Stimulated activated CD4-positive, alpha-beta T cell treated with anti-CD3 and anti-CD28 coated beads, TNF-alpha, amount 100 ng/mL, for 4 hours (primary cell): Measurements from ENCODE around the gene ATP7A.

ENCODE experiments used
- DNase-seq, 3 experiments: peaks; one replicate each; pipeline ENCODE4 v3.0.0-alpha.2; 2020; ENCODE audit warnings: low read depth in 3 of 3

ATP7A gene

GRCh38 chrX:77945910-77946545, 35.5 kb downstream of the ATP7A start:
- no peak for DNase-seq

GRCh38 chrX:77946571-77946970, 36.1 kb downstream of the ATP7A start:
- DNase-seq: no peak

- no peak for DNase-seq
These were observed 39.3 kb downstream of the ATP7A start for GRCh38 chrX:77949840-77950239.

- no peak for DNase-seq
These were observed 41.7 kb downstream of the ATP7A start for GRCh38 chrX:77952173-77952572.

- DNase-seq: no peak
These were observed 42.8 kb downstream of the ATP7A start for GRCh38 chrX:77953302-77953701.

- no peak for DNase-seq
These were observed 43.2 kb downstream of the ATP7A start for GRCh38 chrX:77953708-77954107.

GRCh38 chrX:77960567-77960966, 50.1 kb downstream of the ATP7A start:
- DNase-seq: no peak

GRCh38 chrX:77961063-77961462, 50.6 kb downstream of the ATP7A start:
- no peak for DNase-seq

- no peak for DNase-seq
These were observed 51.8 kb downstream of the ATP7A start for GRCh38 chrX:77962068-77962902.

GRCh38 chrX:77966361-77966760, 55.9 kb downstream of the ATP7A start:
- no peak for DNase-seq

- DNase-seq: no peak
These were observed 57.1 kb downstream of the ATP7A start for GRCh38 chrX:77967631-77968030.

GRCh38 chrX:77969538-77969937, 59.0 kb downstream of the ATP7A start, which contains the start of gene PGAM4:
Gene PGAM4 (minus strand): TSS chrX:77969638. CDS start chrX:77969638, 0 bp downstream.
- DNase-seq: no peak

GRCh38 chrX:77975755-77976154, 65.3 kb downstream of the ATP7A start:
- DNase-seq: no peak

GRCh38 chrX:77977095-77977494, 66.6 kb downstream of the ATP7A start:
- no peak for DNase-seq

GRCh38 chrX:77977518-77977917, 67.0 kb downstream of the ATP7A start:
- no peak for DNase-seq

GRCh38 chrX:77979870-77980269, 69.4 kb downstream of the ATP7A start:
- no peak for DNase-seq

- no peak for DNase-seq
These were observed 101.4 kb downstream of the ATP7A start for GRCh38 chrX:78011846-78012245.

GRCh38 chrX:78019586-78020483, 109.3 kb downstream of the ATP7A start:
- DNase-seq: no peak

GRCh38 chrX:78024349-78025059, 114.0 kb downstream of the ATP7A start:
- DNase-seq: no peak

- DNase-seq: no peak
These were observed 117.3 kb downstream of the ATP7A start for GRCh38 chrX:78027798-78028197.

GRCh38 chrX:78029663-78030062, 119.2 kb downstream of the ATP7A start:
- DNase-seq: no peak

- DNase-seq: no peak
These were observed 124.6 kb downstream of the ATP7A start for GRCh38 chrX:78035061-78035460.
